ENCODE results near the gene SLC39A3. TPM values are rescaled to one million over a fixed set of nuclear protein-coding genes. Genes with fewer than 3 reads are reported as not detected.

Gene SLC39A3
- polyA plus RNA-seq, 4 donors, result 10.7 to 39.1 (median 15.1) TPM

GRCh38 chr19:2732157-2732725 lies 7.6 kb downstream of the SLC39A3 start:
- FAIRE-seq (no peak), DNase-seq (no peak)
- no peak overlapping the region for H3K27ac ChIP-seq (ENCODE audit: low read depth in 1 of 3, low read length in 2 of 3)
- H3K9me3 ChIP-seq (ENCODE audit: control insufficient read depth in 2 of 2, insufficient read depth in 1 of 2, low read depth in 1 of 2, low read length in 1 of 2), result peaks cover 0 to 11% of the 10 kb centered on the region in 2 donors
- WGBS, 3 donors, result 95 to 97% (median 96%) methylated on average over 33 of the region's 33 CpGs
- H3K36me3 ChIP-seq (ENCODE audit: control insufficient read depth in 3 of 3, insufficient read depth in 2 of 3, low read depth in 1 of 3, low read length in 3 of 3), result peaks cover 0 to 50% (median 4%) of the 10 kb centered on the region in 3 donors
- H3K4me3 ChIP-seq (ENCODE audit: low read depth in 1 of 3, low read length in 3 of 3), result no peak overlapping the region
- H3K27me3 ChIP-seq (ENCODE audit: control insufficient read depth in 3 of 3, insufficient read depth in 3 of 3, low read length in 3 of 3), result peaks cover 0 to 8% (median 0%) of the 10 kb centered on the region in 3 donors
- no peaks in the 10 kb centered on the region for H3K4me1 ChIP-seq (ENCODE audit: control insufficient read depth in 3 of 3, insufficient read depth in 2 of 3, low read depth in 1 of 3, low read length in 2 of 3)

- peaks cover 0 to 43% (median 4%) of the 10 kb centered on the region in 3 donors for H3K36me3 ChIP-seq (ENCODE audit: control insufficient read depth in 3 of 3, insufficient read depth in 2 of 3, low read depth in 1 of 3, low read length in 3 of 3)
- no peak overlapping the region for H3K4me3 ChIP-seq (ENCODE audit: low read depth in 1 of 3, low read length in 3 of 3)
- FAIRE-seq (no peak), DNase-seq (no peak)
- no peak overlapping the region for H3K27ac ChIP-seq (ENCODE audit: low read depth in 1 of 3, low read length in 2 of 3)
- H3K9me3 ChIP-seq (ENCODE audit: control insufficient read depth in 2 of 2, insufficient read depth in 1 of 2, low read depth in 1 of 2, low read length in 1 of 2), result peaks cover 0 to 6% of the 10 kb centered on the region in 2 donors
- peaks cover 0 to 16% (median 4%) of the 10 kb centered on the region in 3 donors for H3K27me3 ChIP-seq (ENCODE audit: control insufficient read depth in 3 of 3, insufficient read depth in 3 of 3, low read length in 3 of 3)
- 87 to 92% (median 88%) methylated on average over 34 to 41 of the region's 41 CpGs for WGBS, 3 donors
- no peaks in the 10 kb centered on the region for H3K4me1 ChIP-seq (ENCODE audit: control insufficient read depth in 3 of 3, insufficient read depth in 2 of 3, low read depth in 1 of 3, low read length in 2 of 3)
Measured at GRCh38 chr19:2731181-2731995, 8.4 kb downstream of the SLC39A3 start.

- 80 to 88% (median 86%) methylated on average over 23 to 26 of the region's 26 CpGs for WGBS, 3 donors
- H3K4me3 ChIP-seq (ENCODE audit: low read depth in 1 of 3, low read length in 3 of 3), result no peak overlapping the region
- H3K27ac ChIP-seq (ENCODE audit: low read depth in 1 of 3, low read length in 2 of 3), result no peak overlapping the region
- no peak for DNase-seq
- no peak for FAIRE-seq
- peaks cover 0 to 2% of the 10 kb centered on the region in 2 donors for H3K9me3 ChIP-seq (ENCODE audit: control insufficient read depth in 2 of 2, insufficient read depth in 1 of 2, low read depth in 1 of 2, low read length in 1 of 2)
- H3K27me3 ChIP-seq (ENCODE audit: control insufficient read depth in 3 of 3, insufficient read depth in 3 of 3, low read length in 3 of 3), result peaks cover 0 to 22% (median 4%) of the 10 kb centered on the region in 3 donors
- H3K36me3 ChIP-seq (ENCODE audit: control insufficient read depth in 3 of 3, insufficient read depth in 2 of 3, low read depth in 1 of 3, low read length in 3 of 3), result peaks cover 0 to 31% (median 4%) of the 10 kb centered on the region in 3 donors
- no peaks in the 10 kb centered on the region for H3K4me1 ChIP-seq (ENCODE audit: control insufficient read depth in 3 of 3, insufficient read depth in 2 of 3, low read depth in 1 of 3, low read length in 2 of 3)
Measured at GRCh38 chr19:2729943-2730818, 9.6 kb downstream of the SLC39A3 start.

- H3K4me1 ChIP-seq (ENCODE audit: control insufficient read depth in 3 of 3, insufficient read depth in 2 of 3, low read depth in 1 of 3, low read length in 2 of 3), result no peaks in the 10 kb centered on the region
- DNase-seq (no peak), FAIRE-seq (no peak)
- peaks cover 0 to 25% (median 4%) of the 10 kb centered on the region in 3 donors for H3K27me3 ChIP-seq (ENCODE audit: control insufficient read depth in 3 of 3, insufficient read depth in 3 of 3, low read length in 3 of 3)
- no peak overlapping the region for H3K27ac ChIP-seq (ENCODE audit: low read depth in 1 of 3, low read length in 2 of 3)
- H3K36me3 ChIP-seq (ENCODE audit: control insufficient read depth in 3 of 3, insufficient read depth in 2 of 3, low read depth in 1 of 3, low read length in 3 of 3), result peaks cover 0 to 18% (median 0%) of the 10 kb centered on the region in 3 donors
- H3K4me3 ChIP-seq (ENCODE audit: low read depth in 1 of 3, low read length in 3 of 3), result no peak overlapping the region
- H3K9me3 ChIP-seq (ENCODE audit: control insufficient read depth in 2 of 2, insufficient read depth in 1 of 2, low read depth in 1 of 2, low read length in 1 of 2), result peaks cover 0 to 2% of the 10 kb centered on the region in 2 donors
- WGBS, 3 donors, result 80 to 83% (median 82%) methylated on average over 23 of the region's 23 CpGs
Measured at GRCh38 chr19:2728783-2729387, 10.9 kb downstream of the SLC39A3 start.

GRCh38 chr19:2727640-2727944 lies 12.2 kb downstream of the SLC39A3 start:
- no peaks in the 10 kb centered on the region for H3K4me1 ChIP-seq (ENCODE audit: control insufficient read depth in 3 of 3, insufficient read depth in 2 of 3, low read depth in 1 of 3, low read length in 2 of 3)
- H3K4me3 ChIP-seq (ENCODE audit: low read depth in 1 of 3, low read length in 3 of 3), result no peak overlapping the region
- WGBS, 3 donors, result 59 to 66% (median 63%) methylated on average over 16 of the region's 16 CpGs
- DNase-seq (no peak), FAIRE-seq (no peak)
- H3K36me3 ChIP-seq (ENCODE audit: control insufficient read depth in 3 of 3, insufficient read depth in 2 of 3, low read depth in 1 of 3, low read length in 3 of 3), result peaks cover 0 to 10% (median 0%) of the 10 kb centered on the region in 3 donors
- no peak overlapping the region for H3K27ac ChIP-seq (ENCODE audit: low read depth in 1 of 3, low read length in 2 of 3)
- peaks cover 4 to 36% (median 8%) of the 10 kb centered on the region in 3 donors for H3K27me3 ChIP-seq (ENCODE audit: control insufficient read depth in 3 of 3, insufficient read depth in 3 of 3, low read length in 3 of 3)
- H3K9me3 ChIP-seq (ENCODE audit: control insufficient read depth in 2 of 2, insufficient read depth in 1 of 2, low read depth in 1 of 2, low read length in 1 of 2), result peaks cover 0 to 2% of the 10 kb centered on the region in 2 donors

GRCh38 chr19:2726904-2727639 lies 12.7 kb downstream of the SLC39A3 start:
- peaks cover 8 to 41% (median 12%) of the 10 kb centered on the region in 3 donors for H3K27me3 ChIP-seq (ENCODE audit: control insufficient read depth in 3 of 3, insufficient read depth in 3 of 3, low read length in 3 of 3)
- WGBS, 3 donors, result 18 to 24% (median 19%) methylated on average over 23 to 26 of the region's 26 CpGs
- FAIRE-seq, result no peak

GRCh38 chr19:2726160-2726855 lies 13.5 kb downstream of the SLC39A3 start:
- Histone ChIP-seq H3K4me3 (ENCODE audit: low read depth in 1 of 3, low read length in 3 of 3) (no peak overlapping the region), H3K27me3 (ENCODE audit: control insufficient read depth in 3 of 3, insufficient read depth in 3 of 3, low read length in 3 of 3) (peaks cover 9 to 48% (median 14%) of the 10 kb centered on the region in 3 donors), H3K36me3 (ENCODE audit: control insufficient read depth in 3 of 3, insufficient read depth in 2 of 3, low read depth in 1 of 3, low read length in 3 of 3) (no peaks in the 10 kb centered on the region), H3K27ac (ENCODE audit: low read depth in 1 of 3, low read length in 2 of 3) (no peak overlapping the region), H3K4me1 (ENCODE audit: control insufficient read depth in 3 of 3, insufficient read depth in 2 of 3, low read depth in 1 of 3, low read length in 2 of 3) (no peaks in the 10 kb centered on the region), H3K9me3 (ENCODE audit: control insufficient read depth in 2 of 2, insufficient read depth in 1 of 2, low read depth in 1 of 2, low read length in 1 of 2) (peaks cover 0 to 2% of the 10 kb centered on the region in 2 donors)
- FAIRE-seq, result no peak
- 67 to 78% (median 76%) methylated on average over 13 to 15 of the region's 15 CpGs for WGBS, 3 donors
- DNase-seq, result no peak

More at GRCh38 chr19:2726904-2727639, 12.7 kb downstream of the SLC39A3 start:
- Histone ChIP-seq H3K9me3 (ENCODE audit: control insufficient read depth in 2 of 2, insufficient read depth in 1 of 2, low read depth in 1 of 2, low read length in 1 of 2) (peaks cover 0 to 2% of the 10 kb centered on the region in 2 donors), H3K36me3 (ENCODE audit: control insufficient read depth in 3 of 3, insufficient read depth in 2 of 3, low read depth in 1 of 3, low read length in 3 of 3) (peaks cover 0 to 7% (median 0%) of the 10 kb centered on the region in 3 donors), H3K4me1 (ENCODE audit: control insufficient read depth in 3 of 3, insufficient read depth in 2 of 3, low read depth in 1 of 3, low read length in 2 of 3) (no peaks in the 10 kb centered on the region), H3K27ac (ENCODE audit: low read depth in 1 of 3, low read length in 2 of 3) (no peak overlapping the region), H3K4me3 (ENCODE audit: low read depth in 1 of 3, low read length in 3 of 3) (no peak overlapping the region)
- no peak for DNase-seq
